Measurements from ENCODE around the gene EFHC1. TPM values are rescaled to one million over a fixed set of nuclear protein-coding genes. Genes with fewer than 3 reads are reported as not detected.
A peak's percentile ranks its signal among the peaks of the same experiment; 100 is the strongest.

EFHC1 gene
- total RNA-seq, 3 donors from 2014 or later = 1.2 to 1.9 (median 1.8) TPM

- DNase-seq (no peak), ATAC-seq (peak; percentile 8 to 16)
- H3K27me3 Mint-ChIP-seq (ENCODE audit: low read depth) = no peaks in the 10 kb centered on the region
- no peaks in the 10 kb centered on the region for H3K9me3 Mint-ChIP-seq
- peak overlapping the region; percentile 65 for H3K4me3 Mint-ChIP-seq
- H3K36me3 Mint-ChIP-seq (ENCODE audit: insufficient read depth) = peaks cover 2% of the 10 kb centered on the region
- H3K4me1 Mint-ChIP-seq (ENCODE audit: low read depth) = peaks cover 80% of the 10 kb centered on the region
Observed at GRCh38 chr6:52389264-52389625, 30.9 kb upstream of the EFHC1 start.

- peaks cover 80% of the 10 kb centered on the region for H3K4me1 Mint-ChIP-seq (ENCODE audit: low read depth)
- peak overlapping the region; percentile 65 for H3K4me3 Mint-ChIP-seq
- ATAC-seq = peak; percentile 58 to 60
- no peak for DNase-seq
- no peaks in the 10 kb centered on the region for H3K27me3 Mint-ChIP-seq (ENCODE audit: low read depth)
- no peaks in the 10 kb centered on the region for H3K36me3 Mint-ChIP-seq (ENCODE audit: insufficient read depth)
- H3K9me3 Mint-ChIP-seq = no peaks in the 10 kb centered on the region
Observed at GRCh38 chr6:52389626-52390360, 30.3 kb upstream of the EFHC1 start.

DNA sequence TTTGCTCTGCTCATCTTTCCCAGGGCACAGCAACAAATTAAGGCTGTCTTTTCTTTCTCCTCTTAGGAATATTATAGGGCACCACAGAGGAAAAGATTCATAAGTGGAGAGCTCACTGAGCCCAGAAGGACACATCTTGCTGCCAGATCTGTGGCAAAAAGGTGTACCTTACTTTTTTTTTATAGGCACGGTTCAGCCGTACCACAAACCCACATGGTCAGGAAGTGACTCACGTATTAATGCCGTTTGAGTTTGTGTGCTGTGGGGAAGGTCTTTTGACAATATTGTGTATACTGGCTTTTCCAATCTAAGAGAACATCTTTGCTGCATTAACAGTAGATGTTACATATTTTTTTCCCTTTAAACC lies 29.8 kb upstream of the EFHC1 start:
- ATAC-seq = peak; percentile 47 to 53
- DNase-seq = peak; percentile 45
- peaks cover 79% of the 10 kb centered on the region for H3K4me1 Mint-ChIP-seq (ENCODE audit: low read depth)

DNA sequence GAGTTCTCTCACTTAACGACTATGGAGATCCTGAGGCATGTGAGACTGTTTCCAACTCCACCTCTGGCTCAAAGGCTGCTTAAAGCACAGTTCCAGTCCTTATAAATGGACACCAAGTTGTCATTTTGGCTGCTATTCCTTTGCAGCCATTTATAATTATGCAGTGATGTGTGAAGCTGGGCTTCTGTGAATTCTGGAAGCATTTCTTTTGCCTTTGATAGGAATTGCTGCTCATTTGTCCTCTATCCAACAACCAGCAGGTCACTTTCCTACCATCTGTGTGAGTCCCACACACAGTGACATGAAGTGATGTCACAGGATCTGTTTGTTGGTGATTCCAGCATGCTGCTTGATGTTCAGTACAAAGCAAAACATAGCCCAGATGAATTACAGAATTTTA lies 28.5 kb upstream of the EFHC1 start:
- Mint-ChIP-seq H3K4me3 (no peak overlapping the region), H3K4me1 (ENCODE audit: low read depth) (peaks cover 81% of the 10 kb centered on the region)

More for the DNA sequence above, 29.8 kb upstream of the EFHC1 start:
- no peaks in the 10 kb centered on the region for H3K36me3 Mint-ChIP-seq (ENCODE audit: insufficient read depth)
- no peaks in the 10 kb centered on the region for H3K9me3 Mint-ChIP-seq
- H3K27me3 Mint-ChIP-seq (ENCODE audit: low read depth) = no peaks in the 10 kb centered on the region
- H3K4me3 Mint-ChIP-seq = peak overlapping the region; percentile 65

GRCh38 chr6:52392944-52393343 lies 27.2 kb upstream of the EFHC1 start:
- no peak for DNase-seq
- peak; percentile 43 to 49 for ATAC-seq
- Mint-ChIP-seq H3K36me3 (ENCODE audit: insufficient read depth) (no peaks in the 10 kb centered on the region), H3K4me1 (ENCODE audit: low read depth) (peaks cover 94% of the 10 kb centered on the region), H3K9me3 (peaks cover 5% of the 10 kb centered on the region), H3K27me3 (ENCODE audit: low read depth) (no peaks in the 10 kb centered on the region), H3K4me3 (no peak overlapping the region)

More for the DNA sequence above, 28.5 kb upstream of the EFHC1 start:
- DNase-seq = no peak
- Mint-ChIP-seq H3K36me3 (ENCODE audit: insufficient read depth) (no peaks in the 10 kb centered on the region), H3K9me3 (peaks cover 5% of the 10 kb centered on the region), H3K27me3 (ENCODE audit: low read depth) (no peaks in the 10 kb centered on the region)
- ATAC-seq = no peak

DNA sequence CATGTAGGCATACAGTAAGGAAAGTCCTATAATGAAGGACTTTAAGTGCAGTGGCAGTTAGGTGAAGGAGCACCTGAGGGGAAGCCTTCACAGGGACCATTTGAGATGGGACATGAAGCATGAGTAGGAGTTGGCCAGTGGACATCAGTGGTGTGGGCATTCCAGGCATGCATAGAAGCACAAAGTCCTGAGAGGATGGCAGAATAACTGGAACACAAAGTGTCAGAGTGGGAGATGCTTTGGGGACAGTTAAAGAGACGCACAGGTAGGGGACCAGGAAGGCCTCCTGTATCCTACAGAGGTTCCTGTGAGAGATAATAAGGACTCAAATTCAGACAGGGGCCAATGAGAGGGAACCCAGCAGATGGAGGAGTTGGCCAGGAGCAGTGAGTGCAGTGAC lies 26.4 kb upstream of the EFHC1 start:
- H3K27me3 Mint-ChIP-seq (ENCODE audit: low read depth) = no peaks in the 10 kb centered on the region
- DNase-seq = no peak
- peaks cover 96% of the 10 kb centered on the region for H3K4me1 Mint-ChIP-seq (ENCODE audit: low read depth)
- H3K36me3 Mint-ChIP-seq (ENCODE audit: insufficient read depth) = no peaks in the 10 kb centered on the region
- H3K9me3 Mint-ChIP-seq = peaks cover 5% of the 10 kb centered on the region
- ATAC-seq = no peak
- H3K4me3 Mint-ChIP-seq = peak overlapping the region; percentile 56

GRCh38 chr6:52394251-52394666 lies 25.9 kb upstream of the EFHC1 start:
- peaks cover 96% of the 10 kb centered on the region for H3K4me1 Mint-ChIP-seq (ENCODE audit: low read depth)
- no peak for DNase-seq
- H3K36me3 Mint-ChIP-seq (ENCODE audit: insufficient read depth) = no peaks in the 10 kb centered on the region
- no peaks in the 10 kb centered on the region for H3K27me3 Mint-ChIP-seq (ENCODE audit: low read depth)
- H3K4me3 Mint-ChIP-seq = peak overlapping the region; percentile 56
- ATAC-seq = peak; percentile 56 to 72
- peaks cover 5% of the 10 kb centered on the region for H3K9me3 Mint-ChIP-seq

DNA sequence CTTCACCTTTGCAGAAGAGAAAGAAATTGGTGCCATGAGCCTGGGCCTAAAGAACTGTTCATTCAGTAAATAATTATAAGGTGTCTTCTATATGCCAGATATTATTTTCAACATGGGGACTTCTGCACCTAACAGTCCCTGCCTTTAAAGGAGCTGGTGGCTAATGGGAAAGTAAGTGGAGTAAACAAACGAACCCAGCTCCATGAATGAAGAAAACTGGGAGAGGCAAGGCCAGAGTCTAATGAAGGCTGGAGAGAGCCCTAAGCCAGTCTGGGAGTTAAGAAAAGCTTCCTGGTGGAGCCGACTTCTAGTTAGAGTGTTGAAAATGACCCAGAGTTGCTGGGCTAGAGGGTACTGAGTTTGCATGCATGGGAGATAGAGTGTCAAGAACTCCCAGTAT lies 24.2 kb upstream of the EFHC1 start:
- Mint-ChIP-seq H3K36me3 (ENCODE audit: insufficient read depth) (no peaks in the 10 kb centered on the region), H3K4me3 (no peak overlapping the region), H3K4me1 (ENCODE audit: low read depth) (peaks cover 95% of the 10 kb centered on the region), H3K27me3 (ENCODE audit: low read depth) (no peaks in the 10 kb centered on the region), H3K9me3 (peaks cover 5% of the 10 kb centered on the region)
- no peak for ATAC-seq
- no peak for DNase-seq

DNA sequence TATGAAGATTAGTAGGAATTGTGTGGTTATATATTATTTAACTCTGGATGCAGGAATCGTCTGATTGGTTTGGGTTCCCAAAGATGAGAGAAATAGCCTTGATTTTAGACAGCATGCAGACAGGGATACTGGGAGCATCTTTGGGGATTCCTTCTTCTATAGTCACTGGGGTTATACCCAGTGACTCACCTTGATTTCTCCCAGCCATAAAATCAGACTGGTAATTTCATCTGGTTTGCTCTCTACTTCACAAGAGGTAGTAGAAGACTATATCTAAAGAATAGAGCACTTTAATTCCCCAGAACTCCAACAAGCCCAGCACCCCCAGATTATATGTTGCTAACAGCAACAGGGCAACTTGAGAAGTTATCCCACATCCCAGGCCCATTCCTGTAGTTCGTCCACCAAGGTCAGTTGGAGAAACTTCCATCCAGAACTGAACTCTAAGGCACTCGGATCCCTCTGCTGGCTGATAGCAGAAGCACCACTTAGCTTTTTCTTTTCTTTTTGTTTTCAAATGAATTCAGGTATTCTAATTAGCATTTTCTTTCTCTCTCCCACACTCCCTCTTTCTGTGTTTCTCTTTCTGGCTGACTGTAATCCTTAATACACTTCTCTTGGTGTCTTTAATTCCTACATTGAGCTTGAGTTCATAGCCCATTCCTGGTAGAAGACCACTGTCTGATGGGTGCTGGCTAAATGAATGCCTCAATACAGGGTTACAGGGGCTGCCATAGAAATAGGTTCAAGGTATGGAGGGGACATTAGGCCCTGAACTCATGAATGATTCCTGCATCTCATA lies 20.4 kb upstream of the EFHC1 start:
- Mint-ChIP-seq H3K4me3 (no peak overlapping the region), H3K9me3 (peaks cover 5% of the 10 kb centered on the region), H3K27me3 (ENCODE audit: low read depth) (no peaks in the 10 kb centered on the region), H3K4me1 (ENCODE audit: low read depth) (peaks cover 70% of the 10 kb centered on the region), H3K36me3 (ENCODE audit: insufficient read depth) (peaks cover 12% of the 10 kb centered on the region)
- DNase-seq (peak; percentile 20), ATAC-seq (peak; percentile 41 to 50)

GRCh38 chr6:52400313-52401041 lies 19.7 kb upstream of the EFHC1 start:
- H3K4me3 Mint-ChIP-seq = no peak overlapping the region
- ATAC-seq (no peak), DNase-seq (no peak)
- peaks cover 5% of the 10 kb centered on the region for H3K9me3 Mint-ChIP-seq
- peaks cover 64% of the 10 kb centered on the region for H3K4me1 Mint-ChIP-seq (ENCODE audit: low read depth)
- peaks cover 14% of the 10 kb centered on the region for H3K36me3 Mint-ChIP-seq (ENCODE audit: insufficient read depth)
- no peaks in the 10 kb centered on the region for H3K27me3 Mint-ChIP-seq (ENCODE audit: low read depth)

DNA sequence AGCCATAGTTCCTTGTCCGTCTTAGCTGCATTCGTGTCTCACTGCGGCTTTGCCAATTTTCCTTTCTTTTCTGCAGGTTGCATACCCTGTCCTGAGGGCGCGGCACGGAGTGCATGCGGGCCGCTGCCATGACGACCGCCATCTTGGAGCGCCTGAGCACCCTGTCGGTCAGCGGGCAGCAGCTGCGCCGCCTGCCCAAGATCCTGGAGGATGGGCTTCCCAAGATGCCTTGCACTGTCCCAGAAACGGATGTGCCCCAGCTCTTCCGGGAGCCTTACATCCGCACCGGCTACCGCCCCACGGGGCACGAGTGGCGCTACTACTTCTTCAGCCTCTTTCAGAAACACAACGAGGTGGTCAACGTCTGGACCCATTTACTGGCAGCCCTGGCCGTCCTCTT lies 17.1 kb upstream of the EFHC1 start:
- no peaks in the 10 kb centered on the region for H3K27me3 Mint-ChIP-seq (ENCODE audit: low read depth)
- no peaks in the 10 kb centered on the region for H3K9me3 Mint-ChIP-seq
- peaks cover 39% of the 10 kb centered on the region for H3K4me1 Mint-ChIP-seq (ENCODE audit: low read depth)
- no peak for DNase-seq
- ATAC-seq = no peak
- no peak overlapping the region for H3K4me3 Mint-ChIP-seq
- H3K36me3 Mint-ChIP-seq (ENCODE audit: insufficient read depth) = peaks cover 16% of the 10 kb centered on the region

DNA sequence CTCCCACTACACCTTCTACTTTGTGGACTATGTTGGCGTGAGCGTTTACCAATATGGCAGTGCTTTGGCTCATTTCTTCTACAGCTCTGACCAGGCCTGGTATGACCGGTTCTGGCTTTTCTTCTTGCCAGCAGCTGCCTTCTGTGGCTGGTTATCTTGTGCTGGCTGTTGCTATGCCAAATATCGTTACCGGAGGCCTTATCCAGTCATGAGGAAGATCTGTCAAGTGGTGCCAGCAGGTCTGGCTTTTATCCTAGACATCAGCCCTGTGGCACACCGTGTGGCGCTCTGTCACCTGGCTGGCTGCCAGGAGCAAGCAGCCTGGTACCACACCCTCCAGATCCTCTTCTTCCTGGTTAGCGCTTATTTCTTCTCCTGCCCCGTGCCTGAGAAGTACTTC lies 16.5 kb upstream of the EFHC1 start:
- peaks cover 33% of the 10 kb centered on the region for H3K4me1 Mint-ChIP-seq (ENCODE audit: low read depth)
- DNase-seq (no peak), ATAC-seq (no peak)
- H3K4me3 Mint-ChIP-seq = no peak overlapping the region
- no peaks in the 10 kb centered on the region for H3K27me3 Mint-ChIP-seq (ENCODE audit: low read depth)
- no peaks in the 10 kb centered on the region for H3K9me3 Mint-ChIP-seq
- H3K36me3 Mint-ChIP-seq (ENCODE audit: insufficient read depth) = peaks cover 16% of the 10 kb centered on the region

DNA sequence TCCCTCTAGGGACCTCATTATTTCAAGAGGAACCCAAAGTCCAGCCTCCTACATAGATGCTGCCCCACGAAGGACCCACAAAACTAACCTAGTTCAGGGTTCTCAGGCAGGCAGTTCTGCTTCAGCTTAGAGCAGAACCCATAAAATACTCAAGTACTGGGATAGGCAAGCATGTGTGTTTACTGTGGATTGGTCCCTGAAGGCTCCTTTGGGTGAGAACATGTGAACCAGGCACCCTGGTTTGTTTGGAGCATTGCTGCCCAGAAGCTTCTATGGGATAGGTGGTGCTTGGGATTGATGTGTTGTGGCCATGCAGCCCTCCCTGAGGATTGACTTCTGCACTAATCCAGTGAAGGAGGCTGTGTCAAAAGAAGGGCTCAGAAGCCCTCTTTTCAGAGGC lies 14.9 kb upstream of the EFHC1 start:
- DNase-seq = no peak
- Mint-ChIP-seq H3K36me3 (ENCODE audit: insufficient read depth) (peaks cover 16% of the 10 kb centered on the region), H3K9me3 (no peaks in the 10 kb centered on the region), H3K27me3 (ENCODE audit: low read depth) (no peaks in the 10 kb centered on the region), H3K4me1 (ENCODE audit: low read depth) (peaks cover 20% of the 10 kb centered on the region), H3K4me3 (no peak overlapping the region)
- no peak for ATAC-seq

DNA sequence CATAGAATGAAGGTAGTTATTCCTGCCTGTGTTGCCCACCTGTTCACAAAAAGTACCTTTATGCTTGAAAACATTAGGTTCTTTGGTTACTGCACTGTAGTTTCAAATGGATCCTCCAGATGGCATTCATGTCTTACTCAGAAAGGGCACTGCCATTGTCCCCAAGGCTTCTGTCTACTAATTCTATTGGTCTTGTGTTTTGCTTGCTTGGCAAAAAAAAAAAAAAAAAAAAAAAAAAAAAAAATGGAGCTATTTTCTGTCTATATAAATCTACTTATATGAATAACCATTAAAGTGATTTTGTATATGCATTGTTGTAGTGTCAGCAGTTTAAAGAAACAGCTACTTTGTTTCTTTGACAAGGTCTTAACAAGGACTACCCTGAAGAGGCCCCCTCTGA lies 12.7 kb upstream of the EFHC1 start:
- peak; percentile 76 to 78 for ATAC-seq
- H3K27me3 Mint-ChIP-seq (ENCODE audit: low read depth) = no peaks in the 10 kb centered on the region
- DNase-seq = no peak
- no peaks in the 10 kb centered on the region for H3K9me3 Mint-ChIP-seq
- H3K36me3 Mint-ChIP-seq (ENCODE audit: insufficient read depth) = peaks cover 16% of the 10 kb centered on the region
- H3K4me1 Mint-ChIP-seq (ENCODE audit: low read depth) = peaks cover 9% of the 10 kb centered on the region
- H3K4me3 Mint-ChIP-seq = no peak overlapping the region

All from activated T-cell treated with anti-CD3 and anti-CD28 coated beads, Interleukin-2, amount 50 U/mL, for 4 hours (primary cell).